ENCODE data around the gene NCMAP. TPM values are rescaled to one million over a fixed set of nuclear protein-coding genes. Genes with fewer than 3 reads are reported as not detected.

The NCMAP gene
- total and polyA plus RNA-seq, 2 of the 8 experiments (the other 6 are each of a cell fraction or from before 2014, with no cell fraction given), result 0.21 to 0.39 TPM

DNA sequence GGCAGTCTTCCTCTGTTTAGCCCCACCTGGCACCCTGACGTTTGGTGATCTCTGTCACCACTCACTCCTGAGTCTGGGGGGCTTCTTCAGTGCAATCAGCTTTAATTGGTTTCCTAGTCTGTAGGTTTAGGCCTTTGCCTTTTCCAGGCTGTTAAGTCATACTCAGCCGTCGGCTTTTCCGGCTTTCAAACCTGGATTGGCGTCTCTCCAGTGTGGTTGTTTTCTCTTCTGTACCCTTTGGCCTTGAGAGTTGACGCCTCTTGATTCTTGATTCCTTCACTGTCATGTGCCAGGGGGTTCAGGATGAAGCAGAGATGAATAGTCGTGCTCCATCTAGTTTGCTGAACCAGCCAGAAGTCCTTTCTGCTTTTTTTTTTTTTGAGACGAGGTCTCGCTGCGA is 24.9 kb downstream of the NCMAP start:
- Histone ChIP-seq H3K4me1 (replicated peaks in 1 of 4; ENCODE audit: control insufficient read depth in 3 of 4, insufficient read depth in 4 of 4, low read length in 3 of 4) (no peaks in the 10 kb centered on the region; a peak in 1 of 7 replicates), H3K18ac (ENCODE audit: extremely low read depth, low read length) (no peak overlapping the region; the same call in 1 of the 2 replicates), H3K36me3 (ENCODE audit: control insufficient read depth in 2 of 4, insufficient read depth in 4 of 4, low read length in 3 of 4) (no peaks in the 10 kb centered on the region), H2AK5ac (ENCODE audit: low read depth, low read length) (no peak overlapping the region), H2AFZ (ENCODE audit: low read length) (no peak overlapping the region), H3K23ac (ENCODE audit: insufficient read length) (no peak overlapping the region), H4K20me1 (replicated peaks in 1 of 2; ENCODE audit: control insufficient read depth in 1 of 2, insufficient read depth in 2 of 2, low read length in 2 of 2) (no peaks in the 10 kb centered on the region), H3K9ac (replicated peaks in 1 of 4; ENCODE audit: extremely low read depth in 1 of 4, low read depth in 3 of 4, low read length in 3 of 4) (no peak overlapping the region), H3K4me2 (ENCODE audit: insufficient read depth in 1 of 2, low read depth in 2 of 2, low read length in 2 of 2) (no peak overlapping the region), H3K14ac (ENCODE audit: insufficient read length) (no peak overlapping the region), H4K91ac (replicated peaks; ENCODE audit: insufficient read length, low read length) (no peak overlapping the region), H3K9me3 (ENCODE audit: insufficient read depth in 2 of 2, low read depth in 1 of 2, low read length in 1 of 2) (no peaks in the 10 kb centered on the region), H3K27me3 (replicated peaks in 1 of 4; ENCODE audit: control insufficient read depth in 3 of 4, extremely low read depth in 1 of 4, insufficient read depth in 3 of 4, low read length in 3 of 4) (no peaks in the 10 kb centered on the region), H3K27ac (ENCODE audit: low read depth, low read length) (no peak overlapping the region), H3K4ac (replicated peaks; ENCODE audit: insufficient read length, low read depth, low read length) (no peak overlapping the region), H3K56ac (replicated peaks; ENCODE audit: insufficient read length, low read depth, low read length) (no peak overlapping the region), H3K79me2 (ENCODE audit: control insufficient read depth in 1 of 2, insufficient read depth in 2 of 2, low read length in 2 of 2) (no peaks in the 10 kb centered on the region), H3K23me2 (ENCODE audit: low read depth, low read length) (no peaks in the 10 kb centered on the region), H3K79me1 (ENCODE audit: low read depth, low read length) (no peaks in the 10 kb centered on the region), H2BK5ac (ENCODE audit: low read depth, low read length) (no peak overlapping the region), H2BK20ac (ENCODE audit: low read length) (no peak overlapping the region), H2BK120ac (replicated peaks; ENCODE audit: low read depth, low read length) (no peak overlapping the region), H3K4me3 (ENCODE audit: extremely low read depth in 1 of 4, insufficient read depth in 2 of 4, low read depth in 3 of 4, low read length in 4 of 4) (no peak overlapping the region), H4K8ac (ENCODE audit: extremely low read depth, insufficient read depth, low read length) (no peak overlapping the region), H2BK15ac (ENCODE audit: low read length) (no peak overlapping the region), H2BK12ac (ENCODE audit: low read depth, low read length) (no peak overlapping the region), H4K5ac (ENCODE audit: insufficient read length, low read depth, low read length) (no peak overlapping the region)
- DNase-seq (ENCODE audit: low read depth in 1 of 2, low spot score in 2 of 2) (no peak), FAIRE-seq (no peak)
- ChIA-PET POLR2A (ENCODE audit: partially characterized antibody) (no interaction called here), CTCF (ENCODE audit: partially characterized antibody) (interaction anchor here (0.6 to 1.8 kb wide), 4 partner anchors 13 to 190 kb away, joined by 3 to 6 read pairs (median 3); no protein-coding TSS in a partner anchor)
- 87% methylated on average over 10 of the region's 10 CpGs; no CpG with 5 or more reads in 1 of the 2 experiments for WGBS, 2 experiments (ENCODE audit: extremely low coverage in 1 of 2, insufficient coverage in 1 of 2, insufficient read length in 1 of 2, insufficient replicate concordance in 2 of 2, low coverage in 1 of 2, low lambda C conversion rate in 2 of 2, missing lambda C conversion rate in 1 of 2)
- no peak for TF ChIP-seq CBX5 (IDR thresholded peaks at IDR 0.05; ENCODE audit: low read depth, low read length)
- TF ChIP-seq CREB1 (IDR thresholded peaks at IDR 0.05), result no peak
- TF ChIP-seq EP300 (IDR thresholded peaks at IDR 0.05; ENCODE audit: borderline replicate concordance in 1 of 2, low read depth in 2 of 2, low read length in 2 of 2), result no peak
- no peak for TF ChIP-seq RAD21 (IDR thresholded peaks at IDR 0.05 in 1 of 2, conservative IDR thresholded peaks at IDR 0.05 in 1 of 2; ENCODE audit: low read depth in 2 of 2, low read length in 2 of 2)
- TF ChIP-seq GTF2F1 (IDR thresholded peaks at IDR 0.05; ENCODE audit: borderline replicate concordance, low read depth, low read length), result no peak
- no peak for TF ChIP-seq SIRT6 (IDR thresholded peaks at IDR 0.05; ENCODE audit: low read length)
- TF ChIP-seq HDAC2 (IDR thresholded peaks at IDR 0.05; ENCODE audit: borderline replicate concordance in 1 of 2, low read depth in 2 of 2, low read length in 2 of 2), result no peak
- no peak for TF ChIP-seq BCL11A (IDR thresholded peaks at IDR 0.05; ENCODE audit: low read depth in 2 of 2, low read length in 2 of 2)
- TF ChIP-seq FOSL1 (IDR thresholded peaks at IDR 0.05; ENCODE audit: insufficient read depth, low read depth, low read length), result no peak
- no peak for TF ChIP-seq YY1 (IDR thresholded peaks at IDR 0.05; ENCODE audit: low read depth, low read length)
- TF ChIP-seq, protein P1, sequence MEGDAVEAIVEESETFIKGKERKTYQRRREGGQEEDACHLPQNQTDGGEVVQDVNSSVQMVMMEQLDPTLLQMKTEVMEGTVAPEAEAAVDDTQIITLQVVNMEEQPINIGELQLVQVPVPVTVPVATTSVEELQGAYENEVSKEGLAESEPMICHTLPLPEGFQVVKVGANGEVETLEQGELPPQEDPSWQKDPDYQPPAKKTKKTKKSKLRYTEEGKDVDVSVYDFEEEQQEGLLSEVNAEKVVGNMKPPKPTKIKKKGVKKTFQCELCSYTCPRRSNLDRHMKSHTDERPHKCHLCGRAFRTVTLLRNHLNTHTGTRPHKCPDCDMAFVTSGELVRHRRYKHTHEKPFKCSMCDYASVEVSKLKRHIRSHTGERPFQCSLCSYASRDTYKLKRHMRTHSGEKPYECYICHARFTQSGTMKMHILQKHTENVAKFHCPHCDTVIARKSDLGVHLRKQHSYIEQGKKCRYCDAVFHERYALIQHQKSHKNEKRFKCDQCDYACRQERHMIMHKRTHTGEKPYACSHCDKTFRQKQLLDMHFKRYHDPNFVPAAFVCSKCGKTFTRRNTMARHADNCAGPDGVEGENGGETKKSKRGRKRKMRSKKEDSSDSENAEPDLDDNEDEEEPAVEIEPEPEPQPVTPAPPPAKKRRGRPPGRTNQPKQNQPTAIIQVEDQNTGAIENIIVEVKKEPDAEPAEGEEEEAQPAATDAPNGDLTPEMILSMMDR (IDR thresholded peaks at IDR 0.05; ENCODE audit: control extremely low read depth in 1 of 3, insufficient read depth in 1 of 3, low read depth in 1 of 3, low read length in 3 of 3), result no peak

All from H1 (cell line).